Loucy (cell line): ENCODE results near the gene ANXA5.

Experiments
- EZH2phosphoT487 ChIP-seq: fragments of 200-600 bp; IDR thresholded peaks from 2 replicates; pipeline ENCODE4 v1.6.1; 2018; ENCODE audit warnings: antibody characterized with exemption, mild to moderate bottlenecking, moderate library complexity, borderline replicate concordance
- TF ChIP-seq, protein P1 (sequence below): fragments of 200-600 bp; sonication (generic); conservative IDR thresholded peaks from 2 replicates; pipeline ENCODE4 v1.5.1; 2014; ENCODE audit warnings: mild to moderate bottlenecking, antibody characterized with exemption, low read length

- TF ChIP-seq, protein P1, sequence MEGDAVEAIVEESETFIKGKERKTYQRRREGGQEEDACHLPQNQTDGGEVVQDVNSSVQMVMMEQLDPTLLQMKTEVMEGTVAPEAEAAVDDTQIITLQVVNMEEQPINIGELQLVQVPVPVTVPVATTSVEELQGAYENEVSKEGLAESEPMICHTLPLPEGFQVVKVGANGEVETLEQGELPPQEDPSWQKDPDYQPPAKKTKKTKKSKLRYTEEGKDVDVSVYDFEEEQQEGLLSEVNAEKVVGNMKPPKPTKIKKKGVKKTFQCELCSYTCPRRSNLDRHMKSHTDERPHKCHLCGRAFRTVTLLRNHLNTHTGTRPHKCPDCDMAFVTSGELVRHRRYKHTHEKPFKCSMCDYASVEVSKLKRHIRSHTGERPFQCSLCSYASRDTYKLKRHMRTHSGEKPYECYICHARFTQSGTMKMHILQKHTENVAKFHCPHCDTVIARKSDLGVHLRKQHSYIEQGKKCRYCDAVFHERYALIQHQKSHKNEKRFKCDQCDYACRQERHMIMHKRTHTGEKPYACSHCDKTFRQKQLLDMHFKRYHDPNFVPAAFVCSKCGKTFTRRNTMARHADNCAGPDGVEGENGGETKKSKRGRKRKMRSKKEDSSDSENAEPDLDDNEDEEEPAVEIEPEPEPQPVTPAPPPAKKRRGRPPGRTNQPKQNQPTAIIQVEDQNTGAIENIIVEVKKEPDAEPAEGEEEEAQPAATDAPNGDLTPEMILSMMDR: no peak
- TF ChIP-seq EZH2phosphoT487: no peak
Measured at GRCh38 chr4:121648516-121648915, 48.3 kb downstream of the ANXA5 start.
